ENCODE measurements around the gene NRG3. TPM values are rescaled to one million over a fixed set of nuclear protein-coding genes. Genes with fewer than 3 reads are reported as not detected.

Gene NRG3
- total RNA-seq, 4 donors from 2014 or later: 0.32 to 1.4 TPM; not detected in 2

- Histone ChIP-seq H3K4me3 (no peak overlapping the region), H3K27me3 (no peaks in the 10 kb centered on the region), H3K4me1 (no peaks in the 10 kb centered on the region), H3K27ac (no peak overlapping the region), H3K9me3 (no peaks in the 10 kb centered on the region), H3K36me3 (no peaks in the 10 kb centered on the region)
- intact Hi-C loops (cut with DNase I; ENCODE audit: low total_unique reads): no loop called here
- in situ Hi-C loops (cut with MboI; ENCODE audit: low pct_ligation_motif_present in 1 of 4, low pct_unique_long_range_greater_than_20kb in 1 of 4, low sequenced_read_pairs in 3 of 4): no loop called here
- 50 to 53% methylated on average over 4 of the region's 4 CpGs for WGBS, 2 donors (ENCODE audit: low coverage in 1 of 2)
- TF ChIP-seq POLR2A (IDR thresholded peaks at IDR 0.05) (no peak), POLR2AphosphoS5 (IDR thresholded peaks at IDR 0.05) (no peak), CTCF (IDR thresholded peaks at IDR 0.05) (no peak), EP300 (IDR thresholded peaks at IDR 0.05; ENCODE audit: low read depth) (no peak)
- DNase-seq: no peak
These were observed 809.0 kb downstream of the NRG3 start for GRCh38 chr10:82683945-82684344.

GRCh38 chr10:82685087-82685486 is 810.1 kb downstream of the NRG3 start:
- no peak for TF ChIP-seq POLR2A (IDR thresholded peaks at IDR 0.05)
- no peak for TF ChIP-seq CTCF (IDR thresholded peaks at IDR 0.05)
- no peak for TF ChIP-seq EP300 (IDR thresholded peaks at IDR 0.05; ENCODE audit: low read depth)
- TF ChIP-seq POLR2AphosphoS5 (IDR thresholded peaks at IDR 0.05): no peak
- H3K4me1 ChIP-seq: no peaks in the 10 kb centered on the region
- no peaks in the 10 kb centered on the region for H3K9me3 ChIP-seq
- no peak for DNase-seq
- 38 to 46% methylated on average over 2 of the region's 2 CpGs for WGBS, 2 donors (ENCODE audit: low coverage in 1 of 2)
- in situ Hi-C loops (cut with MboI; ENCODE audit: low pct_ligation_motif_present in 1 of 4, low pct_unique_long_range_greater_than_20kb in 1 of 4, low sequenced_read_pairs in 3 of 4): no loop called here
- no peak overlapping the region for H3K4me3 ChIP-seq
- no peak overlapping the region for H3K27ac ChIP-seq
- intact Hi-C loops (cut with DNase I; ENCODE audit: low total_unique reads): no loop called here
- no peaks in the 10 kb centered on the region for H3K36me3 ChIP-seq
- no peaks in the 10 kb centered on the region for H3K27me3 ChIP-seq

- no peak for DNase-seq
- 63 to 75% methylated on average over 2 of the region's 2 CpGs for WGBS, 2 donors (ENCODE audit: low coverage in 1 of 2)
- intact Hi-C loops (cut with DNase I; ENCODE audit: low total_unique reads): no loop called here
- TF ChIP-seq POLR2A (IDR thresholded peaks at IDR 0.05) (no peak), CTCF (IDR thresholded peaks at IDR 0.05) (no peak), EP300 (IDR thresholded peaks at IDR 0.05; ENCODE audit: low read depth) (no peak), POLR2AphosphoS5 (IDR thresholded peaks at IDR 0.05) (no peak)
- H3K4me1 ChIP-seq: no peaks in the 10 kb centered on the region
- no peak overlapping the region for H3K4me3 ChIP-seq
- no peak overlapping the region for H3K27ac ChIP-seq
- in situ Hi-C loops (cut with MboI; ENCODE audit: low pct_ligation_motif_present in 1 of 4, low pct_unique_long_range_greater_than_20kb in 1 of 4, low sequenced_read_pairs in 3 of 4): no loop called here
- no peaks in the 10 kb centered on the region for H3K36me3 ChIP-seq
- peaks cover 0 to 8% of the 10 kb centered on the region in 2 donors for H3K9me3 ChIP-seq
- H3K27me3 ChIP-seq: no peaks in the 10 kb centered on the region
These were observed 816.2 kb downstream of the NRG3 start for GRCh38 chr10:82691211-82691610.

GRCh38 chr10:82692458-82692857 is 817.5 kb downstream of the NRG3 start:
- Histone ChIP-seq H3K9me3 (peaks cover 0 to 8% of the 10 kb centered on the region in 2 donors), H3K36me3 (no peaks in the 10 kb centered on the region), H3K27ac (no peak overlapping the region), H3K4me1 (no peaks in the 10 kb centered on the region), H3K4me3 (no peak overlapping the region), H3K27me3 (no peaks in the 10 kb centered on the region)
- WGBS, 2 donors (ENCODE audit: low coverage in 1 of 2): 94% methylated on average over 4 of the region's 4 CpGs; no CpG with 5 or more reads in 1 of the 2 donors
- TF ChIP-seq EP300 (IDR thresholded peaks at IDR 0.05; ENCODE audit: low read depth) (no peak), POLR2AphosphoS5 (IDR thresholded peaks at IDR 0.05) (no peak), POLR2A (IDR thresholded peaks at IDR 0.05) (no peak), CTCF (IDR thresholded peaks at IDR 0.05) (no peak)
- in situ Hi-C loops (cut with MboI; ENCODE audit: low pct_ligation_motif_present in 1 of 4, low pct_unique_long_range_greater_than_20kb in 1 of 4, low sequenced_read_pairs in 3 of 4) (no loop called here), intact Hi-C loops (cut with DNase I; ENCODE audit: low total_unique reads) (no loop called here)
- DNase-seq: no peak

Measured in transverse colon (tissue), 4 donors.